Large intestine (tissue), 3 donors: ENCODE data around the gene EDRF1. TPM values are rescaled to one million over a fixed set of nuclear protein-coding genes. Genes with fewer than 3 reads are reported as not detected.

Experiments used
- DNase-seq, 2 donors: peaks; one replicate each; pipeline versions ENCODE4 v3.0.0 to v3.0.0-alpha.2; 2013
- H3K27ac ChIP-seq: one replicate; pipeline ENCODE4 v1.5.1; 2013; ENCODE audit warnings: low read length
- H3K27me3 ChIP-seq: 2 replicates; pipeline ENCODE4 v1.6.1; 2013; ENCODE audit warnings: low read length; ENCODE audit not compliant: control insufficient read depth, insufficient read depth
- H3K36me3 ChIP-seq: 2 replicates; pipeline ENCODE4 v1.6.1; 2013; ENCODE audit warnings: low read length; ENCODE audit not compliant: control insufficient read depth, insufficient read depth
- H3K4me1 ChIP-seq: one replicate; pipeline ENCODE4 v1.6.1; 2013; ENCODE audit warnings: low read length; ENCODE audit not compliant: control insufficient read depth, insufficient read depth
- H3K4me3 ChIP-seq: one replicate; pipeline ENCODE4 v1.5.1; 2013; ENCODE audit warnings: low read length
- H3K9me3 ChIP-seq: one replicate; pipeline ENCODE4 v1.6.1; 2013; ENCODE audit warnings: mild to moderate bottlenecking, low read depth, low read length, moderate library complexity; ENCODE audit not compliant: control insufficient read depth
- WGBS: methylation state at CpG from one replicate; pipeline ENCODE4 v1.1.5; 2013; ENCODE audit warnings: low lambda C conversion rate; ENCODE audit not compliant: insufficient coverage; 5-methylcytosine and 5-hydroxymethylcytosine counted together
- polyA plus RNA-seq: library from polyadenylated mRNA; unstranded; fragments of 120-200 nt; gene quantifications from one replicate; pipeline ENCODE4 v1.2.1, GENCODE V29; 2013

Gene EDRF1
- polyA plus RNA-seq, 1 donor = 29.4 TPM

- Histone ChIP-seq H3K4me3 (no peak overlapping the region), H3K9me3 (no peaks in the 10 kb centered on the region), H3K27me3 (no peaks in the 10 kb centered on the region), H3K27ac (no peak overlapping the region), H3K4me1 (no peaks in the 10 kb centered on the region), H3K36me3 (peaks cover 46% of the 10 kb centered on the region)
- 100% methylated on average over 1 of the region's 2 CpGs for WGBS
- DNase-seq = no peak
Observed at GRCh38 chr10:125765835-125766234, 46.3 kb downstream of the EDRF1 start.

DNA sequence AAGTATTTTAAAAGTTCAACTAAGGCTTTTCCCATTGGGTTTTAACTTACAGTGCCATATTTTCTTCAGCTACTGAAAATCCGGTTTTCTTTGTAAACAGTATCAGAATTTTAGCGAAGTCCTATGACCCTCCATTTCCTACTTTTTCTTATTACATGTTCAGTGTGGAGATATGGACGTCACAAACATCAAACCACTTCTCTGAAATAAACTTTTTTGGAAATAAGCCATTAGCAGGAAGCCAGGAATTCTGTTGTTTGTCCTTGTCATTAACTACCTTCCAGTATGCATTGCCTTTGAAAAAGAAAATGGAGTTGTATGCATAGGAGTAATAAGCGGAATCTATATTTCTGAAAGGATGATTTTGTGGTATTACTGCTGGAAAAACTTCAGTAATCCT lies 47.0 kb downstream of the EDRF1 start:
- Histone ChIP-seq H3K4me3 (no peak overlapping the region), H3K4me1 (no peaks in the 10 kb centered on the region), H3K9me3 (no peaks in the 10 kb centered on the region), H3K27me3 (no peaks in the 10 kb centered on the region), H3K36me3 (peaks cover 42% of the 10 kb centered on the region), H3K27ac (no peak overlapping the region)
- no peak for DNase-seq
- 88% methylated on average over 4 of the region's 4 CpGs for WGBS

GRCh38 chr10:125768219-125768855 lies 48.8 kb downstream of the EDRF1 start:
- no peak overlapping the region for H3K4me3 ChIP-seq
- no peak overlapping the region for H3K27ac ChIP-seq
- peaks cover 29% of the 10 kb centered on the region for H3K36me3 ChIP-seq
- H3K9me3 ChIP-seq = no peaks in the 10 kb centered on the region
- WGBS = no CpG with 5 or more reads among the region's 4 CpGs
- H3K27me3 ChIP-seq = no peaks in the 10 kb centered on the region
- H3K4me1 ChIP-seq = no peaks in the 10 kb centered on the region
- peak; percentile 26 to 57 for DNase-seq

GRCh38 chr10:125769175-125769574 lies 49.7 kb downstream of the EDRF1 start:
- H3K4me1 ChIP-seq = no peaks in the 10 kb centered on the region
- H3K27ac ChIP-seq = peak overlapping the region; percentile 26
- peaks cover 21% of the 10 kb centered on the region for H3K36me3 ChIP-seq
- DNase-seq = no peak
- H3K4me3 ChIP-seq = no peak overlapping the region
- H3K27me3 ChIP-seq = peaks cover 4% of the 10 kb centered on the region
- no CpG with 5 or more reads among the region's 12 CpGs for WGBS
- H3K9me3 ChIP-seq = no peaks in the 10 kb centered on the region

DNA sequence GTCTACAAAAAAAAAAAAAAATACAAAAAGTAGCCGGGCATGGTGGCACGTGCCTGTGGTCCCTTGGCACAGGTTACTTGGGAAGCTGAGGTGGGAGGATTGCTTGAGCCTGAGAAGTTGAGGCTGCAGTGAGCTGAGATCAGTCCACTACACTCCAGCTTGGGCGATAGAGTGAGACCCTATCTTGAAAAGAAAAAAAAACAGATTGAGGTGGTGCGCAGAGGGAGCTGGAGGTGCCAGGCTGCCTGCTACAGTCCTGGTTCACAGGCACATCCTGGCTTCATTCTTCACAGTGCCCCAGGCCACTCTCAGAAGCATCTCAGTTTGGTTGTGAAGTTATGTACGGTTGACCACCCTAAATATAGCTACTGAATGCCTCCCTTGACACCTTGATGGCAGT lies 51.3 kb downstream of the EDRF1 start:
- no peaks in the 10 kb centered on the region for H3K4me1 ChIP-seq
- WGBS = no CpG with 5 or more reads among the region's 5 CpGs
- DNase-seq = no peak
- H3K9me3 ChIP-seq = peaks cover 4% of the 10 kb centered on the region
- H3K36me3 ChIP-seq = peaks cover 10% of the 10 kb centered on the region
- no peak overlapping the region for H3K4me3 ChIP-seq
- no peak overlapping the region for H3K27ac ChIP-seq
- H3K27me3 ChIP-seq = peaks cover 11% of the 10 kb centered on the region

DNA sequence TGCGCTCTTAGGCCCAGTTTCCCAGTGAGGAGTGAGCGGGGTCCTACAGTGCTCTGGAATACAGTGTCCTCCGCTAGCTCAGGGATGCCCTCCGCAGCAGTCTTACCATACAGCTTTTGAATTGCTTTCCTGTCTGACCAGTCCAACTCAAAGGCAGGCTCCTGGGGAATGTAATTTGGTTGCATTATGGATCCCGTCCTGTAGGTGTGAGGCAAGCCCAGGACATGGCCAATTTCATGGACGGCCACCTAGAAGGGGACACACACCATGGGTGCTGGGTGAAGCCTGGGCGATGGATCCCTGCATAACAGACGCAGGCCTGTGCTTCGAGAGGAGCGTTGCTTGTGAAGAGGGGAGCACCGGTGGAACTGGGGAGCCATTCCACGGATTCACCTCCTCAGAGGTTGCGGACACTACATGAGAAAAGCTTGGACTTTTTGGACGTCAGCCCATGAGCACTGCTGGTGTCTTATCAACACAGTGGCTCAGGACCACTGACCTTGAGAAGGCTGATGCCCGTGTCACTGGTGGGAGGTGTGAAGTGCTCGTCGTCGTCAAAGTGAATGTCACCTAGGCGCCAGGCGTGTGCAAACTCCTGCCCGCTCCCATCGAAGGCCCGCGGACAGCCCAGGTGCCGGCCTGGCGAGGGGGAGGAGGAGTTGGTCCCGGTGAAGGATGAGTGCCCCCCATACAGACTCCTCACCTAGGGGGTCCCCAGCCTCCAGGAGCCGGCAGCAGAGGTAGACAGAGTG lies 52.8 kb downstream of the EDRF1 start:
- no peak for DNase-seq
- H3K4me1 ChIP-seq = no peaks in the 10 kb centered on the region
- no peak overlapping the region for H3K27ac ChIP-seq
- WGBS = no CpG with 5 or more reads among the region's 28 CpGs
- peaks cover 4% of the 10 kb centered on the region for H3K9me3 ChIP-seq
- H3K27me3 ChIP-seq = peaks cover 11% of the 10 kb centered on the region
- H3K36me3 ChIP-seq = peaks cover 5% of the 10 kb centered on the region
- no peak overlapping the region for H3K4me3 ChIP-seq

- Histone ChIP-seq H3K4me1 (no peaks in the 10 kb centered on the region), H3K27ac (no peak overlapping the region), H3K36me3 (peaks cover 5% of the 10 kb centered on the region), H3K9me3 (peaks cover 4% of the 10 kb centered on the region), H3K4me3 (no peak overlapping the region), H3K27me3 (peaks cover 11% of the 10 kb centered on the region)
- no CpG with 5 or more reads among the region's 11 CpGs for WGBS
- no peak for DNase-seq
Observed at GRCh38 chr10:125772864-125773180, 53.3 kb downstream of the EDRF1 start.

DNA sequence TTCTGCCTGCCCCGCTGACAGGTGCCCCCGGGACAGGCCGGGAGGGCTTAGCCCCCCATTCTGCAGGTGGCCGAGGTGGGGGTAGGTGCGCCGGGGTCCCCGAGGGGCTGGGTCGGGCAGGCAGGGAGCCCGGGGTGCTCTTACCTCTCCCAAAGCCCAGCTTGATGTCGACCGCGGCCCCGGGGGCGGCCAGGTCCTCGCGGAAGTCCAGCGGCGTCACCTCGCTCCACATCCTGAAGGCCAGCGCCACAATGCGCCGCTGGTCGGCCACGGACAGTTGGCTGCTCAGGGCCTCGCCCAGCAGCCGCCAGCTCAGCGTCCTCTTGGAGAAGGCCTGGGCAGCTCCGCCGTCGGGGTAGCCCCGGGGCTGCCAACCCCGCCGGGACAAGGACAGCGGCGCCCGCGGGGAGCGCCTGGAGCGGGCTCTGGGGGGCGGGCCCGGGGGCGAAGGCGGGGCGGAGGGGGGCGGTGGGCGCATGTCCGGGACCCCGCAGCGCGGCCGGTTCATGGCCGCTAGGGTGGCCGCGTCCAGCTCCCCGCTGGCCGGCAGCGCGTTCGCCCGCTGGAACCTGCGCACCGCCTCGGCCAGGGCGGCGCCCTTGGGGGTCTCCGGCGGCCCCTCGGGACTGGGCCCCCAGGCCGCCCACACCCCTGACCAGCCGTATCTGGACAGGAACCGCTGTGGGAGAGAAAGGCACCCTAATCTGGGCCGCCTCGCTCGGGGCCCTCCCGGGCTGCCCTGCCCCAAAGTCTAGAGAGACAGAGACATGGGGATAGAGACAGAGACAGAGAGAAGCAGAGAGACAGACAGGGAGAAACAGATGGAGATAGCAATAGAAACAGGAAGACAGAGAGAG lies 54.4 kb downstream of the EDRF1 start:
- Histone ChIP-seq H3K27ac (no peak overlapping the region), H3K27me3 (peaks cover 11% of the 10 kb centered on the region), H3K4me1 (no peaks in the 10 kb centered on the region), H3K36me3 (peaks cover 5% of the 10 kb centered on the region), H3K4me3 (no peak overlapping the region), H3K9me3 (peaks cover 4% of the 10 kb centered on the region)
- no CpG with 5 or more reads among the region's 75 CpGs for WGBS
- no peak for DNase-seq

DNA sequence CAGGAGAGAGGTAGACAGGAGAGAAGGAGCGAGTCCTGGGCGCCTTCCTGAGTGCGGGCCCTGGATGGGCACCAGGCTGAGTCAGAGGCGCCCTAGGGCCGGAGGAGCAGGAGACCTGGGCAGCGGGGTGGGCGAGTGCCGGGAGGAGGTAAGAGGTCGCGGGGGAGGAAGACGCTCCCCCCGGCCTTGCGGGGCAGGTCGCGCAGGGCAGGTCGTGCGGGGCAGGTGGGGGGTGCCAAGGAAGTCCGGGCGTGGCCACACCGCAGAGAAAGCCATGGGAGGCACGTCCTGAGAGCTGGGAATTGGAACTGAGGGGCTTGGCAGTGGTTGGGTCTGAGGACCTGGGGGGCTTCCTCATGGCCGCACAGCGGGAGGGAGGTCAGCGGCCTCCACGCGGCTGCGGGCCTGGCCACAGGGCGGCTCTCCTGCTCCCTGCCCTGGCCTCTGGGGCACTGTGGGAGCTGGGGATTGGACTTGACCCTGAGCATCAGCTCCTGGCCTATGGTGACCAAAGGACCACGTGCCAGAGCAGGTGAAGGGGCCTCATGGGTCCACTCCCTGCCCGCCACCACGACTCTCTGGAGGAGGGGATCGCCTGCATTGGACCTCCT lies 55.2 kb downstream of the EDRF1 start:
- no CpG with 5 or more reads among the region's 32 CpGs for WGBS
- DNase-seq = no peak
- no peaks in the 10 kb centered on the region for H3K36me3 ChIP-seq
- peaks cover 11% of the 10 kb centered on the region for H3K27me3 ChIP-seq
- H3K9me3 ChIP-seq = peaks cover 4% of the 10 kb centered on the region
- H3K4me3 ChIP-seq = no peak overlapping the region
- no peak overlapping the region for H3K27ac ChIP-seq
- H3K4me1 ChIP-seq = no peaks in the 10 kb centered on the region

- no peaks in the 10 kb centered on the region for H3K4me1 ChIP-seq
- peaks cover 4% of the 10 kb centered on the region for H3K9me3 ChIP-seq
- H3K36me3 ChIP-seq = no peaks in the 10 kb centered on the region
- no peak for DNase-seq
- WGBS = no CpG with 5 or more reads among the region's 26 CpGs
- no peak within 1 kb of the TSS for H3K27ac ChIP-seq
- H3K27me3 ChIP-seq = peaks cover 11% of the 10 kb centered on the region
- no peak within 1 kb of the TSS for H3K4me3 ChIP-seq
Observed at GRCh38 chr10:125775491-125776106, 56.1 kb downstream of the EDRF1 start, which contains the start of gene MMP21. MMP21 (minus strand) TSS chr10:125775821; CDS start chr10:125775821, 0 bp downstream.
